A673 (cell line): ENCODE results near the gene MCUR1. TPM values are rescaled to one million over a fixed set of nuclear protein-coding genes. Genes with fewer than 3 reads are reported as not detected.

ENCODE experiments used
- BruUV-seq: library from RNA; stranded (reverse); fragments of 400-500 nt; replicated peaks from 2 replicates; lab custom pipeline; 2021; lab: Mats Ljungman, UMichigan
- CTCF ChIA-PET: fragments of 300-600 bp; sonication (Branson Sonifier 250); formaldehyde crosslinking; loops from one replicate; lab custom pipeline; 2022; ENCODE audit warnings: antibody characterized with exemption; lab: Charles Lee
- POLR2A ChIA-PET: fragments of 300-600 bp; sonication (Branson Sonifier 250); formaldehyde crosslinking; loops from one replicate; lab custom pipeline; 2022; ENCODE audit warnings: antibody characterized with exemption; ENCODE audit not compliant: low non-redundant PET; lab: Charles Lee
- DNase-seq: peaks from one replicate; pipeline ENCODE4 v3.0.0-alpha.2; 2015; ENCODE audit warnings: low spot score
- H3K27ac ChIP-seq: fragments of 200-600 bp; sonication (generic); 2 replicates; pipeline ENCODE4 v1.5.1; 2016; ENCODE audit warnings: mixed run types, low read depth, mild to moderate bottlenecking, mixed read lengths, antibody characterized with exemption, low read length; ENCODE audit not compliant: poor library complexity, severe bottlenecking
- H3K27me3 ChIP-seq: fragments of 200-600 bp; sonication (generic); replicated peaks from 2 replicates; pipeline ENCODE4 v1.6.1; 2017; ENCODE audit warnings: mixed run types, low read depth, mild to moderate bottlenecking, mixed read lengths, antibody characterized with exemption, low read length; ENCODE audit not compliant: insufficient read depth, poor library complexity
- H3K36me3 ChIP-seq: fragments of 200-600 bp; sonication (generic); 2 replicates; pipeline ENCODE4 v1.6.1; 2016; ENCODE audit warnings: mixed run types, mild to moderate bottlenecking, mixed read lengths, antibody characterized with exemption, low read length; ENCODE audit not compliant: insufficient read depth, poor library complexity, severe bottlenecking
- H3K4me1 ChIP-seq: fragments of 200-600 bp; sonication (generic); 2 replicates; pipeline ENCODE4 v1.6.1; 2017; ENCODE audit warnings: mixed run types, mild to moderate bottlenecking, mixed read lengths, antibody characterized with exemption, low read length; ENCODE audit not compliant: insufficient read depth, poor library complexity, severe bottlenecking
- H3K4me3 ChIP-seq: fragments of 200-600 bp; sonication (generic); 2 replicates; pipeline ENCODE4 v1.5.1; 2016; ENCODE audit warnings: low read depth, mixed run types, mild to moderate bottlenecking, mixed read lengths, low read length; ENCODE audit not compliant: poor library complexity, severe bottlenecking
- H3K9me3 ChIP-seq: fragments of 200-600 bp; sonication (generic); 2 replicates; pipeline ENCODE4 v1.6.1; 2016; ENCODE audit warnings: mixed run types, low read depth, mild to moderate bottlenecking, mixed read lengths, antibody characterized with exemption, low read length; ENCODE audit not compliant: poor library complexity, severe bottlenecking
- CTCF ChIP-seq: fragments of 300-800, 200-600 bp; sonication (generic); conservative IDR thresholded peaks from 2 replicates; pipeline ENCODE4 v1.5.1; 2017; ENCODE audit warnings: low read depth, mild to moderate bottlenecking, antibody characterized with exemption, low read length, moderate library complexity, mixed read lengths
- EZH2 ChIP-seq: fragments of 200-600 bp; sonication (generic); IDR thresholded peaks from 2 replicates; pipeline ENCODE4 v1.6.1; 2017; ENCODE audit warnings: borderline replicate concordance, low read depth, mild to moderate bottlenecking, mixed read lengths, antibody characterized with exemption, low read length; ENCODE audit not compliant: poor library complexity, severe bottlenecking
- intact Hi-C: fragments of 100-400 bp; cut with micrococcal nuclease; formaldehyde crosslinking; loops from one replicate; pipeline ENCODE4 v1.10.0; 2022; ENCODE audit not compliant: unreplicated experiment
- total RNA-seq: library from RNA; stranded (reverse); gene quantifications from 2 replicates; pipeline ENCODE4 v1.2.3, GENCODE V29; 2021

MCUR1 gene
- total RNA-seq, 1 experiment from 2014 or later, result 56.6 TPM

GRCh38 chr6:13814938-13815575 lies 700 bp upstream of the MCUR1 start:
- Histone ChIP-seq H3K36me3 (no peaks in the 10 kb centered on the region), H3K27ac (peak overlapping the region; percentile 94), H3K27me3 (no peaks in the 10 kb centered on the region), H3K9me3 (no peaks in the 10 kb centered on the region), H3K4me1 (peaks cover 14% of the 10 kb centered on the region), H3K4me3 (peak overlapping the region; percentile 92)
- TF ChIP-seq CTCF, result no peak
- TF ChIP-seq EZH2, result no peak
- intact Hi-C loops, result no loop called here
- ChIA-PET POLR2A (no interaction called here), CTCF (no interaction called here)
- DNase-seq, result no peak
- BruUV-seq, result TSS peak; percentile 81

- DNase-seq, result peak; percentile 88
- POLR2A ChIA-PET, result no interaction called here
- H3K4me3 ChIP-seq, result peak overlapping the region; percentile 92
- no peak for TF ChIP-seq EZH2
- no peak for TF ChIP-seq CTCF
- peak overlapping the region; percentile 94 for H3K27ac ChIP-seq
- BruUV-seq, result no TSS peak
- H3K27me3 ChIP-seq, result no peaks in the 10 kb centered on the region
- intact Hi-C loops, result no loop called here
- no peaks in the 10 kb centered on the region for H3K36me3 ChIP-seq
- no peaks in the 10 kb centered on the region for H3K9me3 ChIP-seq
- peaks cover 14% of the 10 kb centered on the region for H3K4me1 ChIP-seq
- CTCF ChIA-PET, result interaction anchor here (0.5 kb wide), 1 partner anchor 32 kb away, joined by 3 read pairs; no protein-coding TSS in a partner anchor
Measured at GRCh38 chr6:13813621-13814175, 659 bp downstream of the MCUR1 start.

- CTCF ChIA-PET, result no interaction called here
- TSS peak; percentile 33 for BruUV-seq
Measured at GRCh38 chr6:13813026-13813425, 1.3 kb downstream of the MCUR1 start.

More at GRCh38 chr6:13813026-13813425, 1.3 kb downstream of the MCUR1 start:
- H3K9me3 ChIP-seq, result no peaks in the 10 kb centered on the region
- H3K27ac ChIP-seq, result no peak overlapping the region
- H3K4me3 ChIP-seq, result peak overlapping the region; percentile 92
- H3K36me3 ChIP-seq, result no peaks in the 10 kb centered on the region
- peaks cover 14% of the 10 kb centered on the region for H3K4me1 ChIP-seq
- intact Hi-C loops, result no loop called here
- no peaks in the 10 kb centered on the region for H3K27me3 ChIP-seq
- DNase-seq, result no peak
- POLR2A ChIA-PET, result interaction anchor here (0.6 kb wide), 1 partner anchor 339 kb away, joined by 3 read pairs; no protein-coding TSS in a partner anchor
- TF ChIP-seq EZH2 (no peak), CTCF (no peak)
